Measurements from ENCODE around the gene BRD7. TPM values are rescaled to one million over a fixed set of nuclear protein-coding genes. Genes with fewer than 3 reads are reported as not detected.
A peak's percentile ranks its signal among the peaks of the same experiment; 100 is the strongest.

BRD7 gene
- total and polyA plus RNA-seq, 2 donors (not counting 1 experiment from before 2014, with no cell fraction given), result 29.8 to 64.5 TPM

DNA sequence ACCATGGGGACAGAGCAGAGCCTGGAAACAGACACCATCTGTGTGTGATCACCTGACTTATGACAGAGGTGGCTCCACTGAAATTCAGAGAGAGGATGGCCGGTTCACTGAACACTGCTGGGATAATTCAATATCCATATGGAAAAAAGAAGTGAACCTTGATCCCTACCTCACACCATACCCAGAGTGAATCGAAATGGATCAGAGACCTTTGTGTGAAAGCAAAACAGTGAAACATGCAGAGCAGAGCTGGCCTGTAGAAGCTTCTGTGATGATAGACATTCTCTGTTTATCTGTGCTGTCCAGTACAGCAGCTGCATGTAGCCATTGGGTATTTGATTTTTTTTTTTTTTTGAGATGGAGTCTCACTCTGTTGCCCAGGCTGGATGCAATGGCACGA, 82.1 kb downstream of the BRD7 start:
- Mint-ChIP-seq H3K27me3 (no peaks in the 10 kb centered on the region), H3K4me3 (no peak overlapping the region), H3K4me1 (peaks cover 46% of the 10 kb centered on the region), H3K27ac (no peak overlapping the region), H3K9me3 (ENCODE audit: insufficient read depth) (no peaks in the 10 kb centered on the region)
- H3K27ac ChIP-seq (ENCODE audit: low read length in 2 of 2), result no peak overlapping the region
- peaks cover 92% of the 10 kb centered on the region for H4K20me1 ChIP-seq (ENCODE audit: control insufficient read depth, insufficient read depth, low read length, poor library complexity, severe bottlenecking)
- no peak overlapping the region for H3K9ac ChIP-seq (ENCODE audit: low read length)
- WGBS (ENCODE audit: insufficient coverage), result 100% methylated on average over 1 of the region's 3 CpGs
- no peak overlapping the region for H3K4me3 ChIP-seq (ENCODE audit: control extremely low read depth in 1 of 5, extremely low read depth in 1 of 5, insufficient read depth in 1 of 5, low read depth in 2 of 5, low read length in 4 of 5)
- peaks cover 0 to 52% of the 10 kb centered on the region in 2 experiments for H3K36me3 ChIP-seq (replicated peaks in 1 of 2; ENCODE audit: control extremely low read depth in 1 of 2, control insufficient read depth in 1 of 2, extremely low read depth in 1 of 2, insufficient read depth in 2 of 2, low read length in 1 of 2)
- TF ChIP-seq, protein P1, sequence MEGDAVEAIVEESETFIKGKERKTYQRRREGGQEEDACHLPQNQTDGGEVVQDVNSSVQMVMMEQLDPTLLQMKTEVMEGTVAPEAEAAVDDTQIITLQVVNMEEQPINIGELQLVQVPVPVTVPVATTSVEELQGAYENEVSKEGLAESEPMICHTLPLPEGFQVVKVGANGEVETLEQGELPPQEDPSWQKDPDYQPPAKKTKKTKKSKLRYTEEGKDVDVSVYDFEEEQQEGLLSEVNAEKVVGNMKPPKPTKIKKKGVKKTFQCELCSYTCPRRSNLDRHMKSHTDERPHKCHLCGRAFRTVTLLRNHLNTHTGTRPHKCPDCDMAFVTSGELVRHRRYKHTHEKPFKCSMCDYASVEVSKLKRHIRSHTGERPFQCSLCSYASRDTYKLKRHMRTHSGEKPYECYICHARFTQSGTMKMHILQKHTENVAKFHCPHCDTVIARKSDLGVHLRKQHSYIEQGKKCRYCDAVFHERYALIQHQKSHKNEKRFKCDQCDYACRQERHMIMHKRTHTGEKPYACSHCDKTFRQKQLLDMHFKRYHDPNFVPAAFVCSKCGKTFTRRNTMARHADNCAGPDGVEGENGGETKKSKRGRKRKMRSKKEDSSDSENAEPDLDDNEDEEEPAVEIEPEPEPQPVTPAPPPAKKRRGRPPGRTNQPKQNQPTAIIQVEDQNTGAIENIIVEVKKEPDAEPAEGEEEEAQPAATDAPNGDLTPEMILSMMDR (IDR thresholded peaks at IDR 0.05), result no peak
- TF ChIP-seq EZH2 (IDR thresholded peaks at IDR 0.05; ENCODE audit: borderline replicate concordance, insufficient read depth, low read depth, low read length, poor library complexity, severe bottlenecking), result no peak
- peaks cover 0 to 8% (median 0%) of the 10 kb centered on the region in 3 donors for H3K9me3 ChIP-seq (ENCODE audit: control extremely low read depth in 1 of 3, control insufficient read depth in 2 of 3, insufficient read depth in 1 of 3, low read length in 2 of 3)
- peaks cover 39 to 41% of the 10 kb centered on the region in 2 donors for H3K4me1 ChIP-seq (ENCODE audit: control insufficient read depth in 2 of 2, insufficient read depth in 2 of 2, low read length in 2 of 2)
- POLR2A ChIA-PET, result interaction anchor here (0.6 to 1.3 kb wide), 3 partner anchors 13 to 56 kb away, joined by 3 to 6 read pairs (median 3); no protein-coding TSS in a partner anchor
- peaks cover 97% of the 10 kb centered on the region for H3K79me2 ChIP-seq (ENCODE audit: control insufficient read depth, insufficient read depth, low read length)
- H3K4me2 ChIP-seq (replicated peaks; ENCODE audit: low read depth, low read length, poor library complexity, severe bottlenecking), result no peak overlapping the region
- CTCF ChIA-PET, result interaction anchor here (1.5 to 4.3 kb wide), 2 partner anchors 12 to 68 kb away, joined by 6 to 27 read pairs; no protein-coding TSS in a partner anchor
- H2AFZ ChIP-seq (ENCODE audit: insufficient read depth, low read depth, low read length, poor library complexity, severe bottlenecking), result no peak overlapping the region
- H3K27me3 ChIP-seq (replicated peaks in 1 of 4; ENCODE audit: control extremely low read depth in 1 of 4, control insufficient read depth in 3 of 4, insufficient read depth in 4 of 4, low read length in 3 of 4), result no peaks in the 10 kb centered on the region
- DNase-seq (no peak), ATAC-seq (ENCODE audit: low read depth) (no peak)
- intact Hi-C loops (cut with micrococcal nuclease), result no loop called here

DNA sequence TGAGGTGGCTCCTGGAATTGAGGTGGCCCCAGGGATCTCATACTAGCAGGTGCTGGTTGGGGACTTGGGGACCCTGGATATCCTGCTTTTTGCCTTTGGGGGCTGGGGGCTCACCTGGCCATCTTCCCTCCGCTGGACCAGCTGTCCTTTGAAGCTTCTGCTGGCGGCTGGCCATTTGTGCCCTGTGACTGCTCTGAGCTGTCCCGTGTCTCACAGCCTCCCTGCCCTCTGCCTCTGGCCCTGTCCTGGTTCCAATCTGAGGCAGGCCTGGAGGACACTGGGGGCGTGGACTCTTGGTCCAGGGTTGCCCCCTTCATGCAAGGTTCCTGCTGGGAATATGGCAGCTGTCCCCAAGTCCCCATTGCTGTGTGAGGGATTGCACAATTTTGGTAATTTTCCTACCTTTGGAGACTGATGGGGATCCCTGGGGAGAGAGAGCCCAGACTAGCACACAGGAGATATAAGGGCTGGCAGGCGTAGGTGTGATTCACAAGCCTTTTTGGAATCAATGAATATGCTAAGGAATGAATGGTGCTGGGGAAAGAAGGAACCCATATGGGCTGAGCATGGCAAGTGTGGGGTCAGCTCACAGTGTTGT, 83.3 kb downstream of the BRD7 start:
- ATAC-seq (ENCODE audit: low read depth) (no peak), DNase-seq (no peak)
- TF ChIP-seq, protein P1 (IDR thresholded peaks at IDR 0.05), result no peak
- no peak for TF ChIP-seq EZH2 (IDR thresholded peaks at IDR 0.05; ENCODE audit: borderline replicate concordance, insufficient read depth, low read depth, low read length, poor library complexity, severe bottlenecking)
- H3K27me3 ChIP-seq (replicated peaks in 1 of 4; ENCODE audit: control extremely low read depth in 1 of 4, control insufficient read depth in 3 of 4, insufficient read depth in 4 of 4, low read length in 3 of 4), result no peaks in the 10 kb centered on the region
- ChIA-PET POLR2A (interaction anchor here (1.6 kb wide), 2 partner anchors 11 to 18 kb away, joined by 4 to 19 read pairs; no protein-coding TSS in a partner anchor), CTCF (interaction anchor here (1.4 to 4.8 kb wide), 6 partner anchors 11 to 69 kb away, joined by 3 to 39 read pairs (median 7); partner anchors contain the start of gene ADCY7)
- no peak overlapping the region for H2AFZ ChIP-seq (ENCODE audit: insufficient read depth, low read depth, low read length, poor library complexity, severe bottlenecking)
- H3K4me2 ChIP-seq (replicated peaks; ENCODE audit: low read depth, low read length, poor library complexity, severe bottlenecking), result peak overlapping the region; percentile 86
- H3K4me1 ChIP-seq (ENCODE audit: control insufficient read depth in 2 of 2, insufficient read depth in 2 of 2, low read length in 2 of 2), result peaks cover 51 to 53% of the 10 kb centered on the region in 2 donors
- H3K9me3 ChIP-seq (ENCODE audit: control extremely low read depth in 1 of 3, control insufficient read depth in 2 of 3, insufficient read depth in 1 of 3, low read length in 2 of 3), result peaks cover 0 to 6% (median 0%) of the 10 kb centered on the region in 3 donors
- H3K4me3 Mint-ChIP-seq, result peak overlapping the region; percentile 66
- no peak overlapping the region for H3K4me3 ChIP-seq (ENCODE audit: control extremely low read depth in 1 of 5, extremely low read depth in 1 of 5, insufficient read depth in 1 of 5, low read depth in 2 of 5, low read length in 4 of 5)
- H4K20me1 ChIP-seq (ENCODE audit: control insufficient read depth, insufficient read depth, low read length, poor library complexity, severe bottlenecking), result peaks cover 81% of the 10 kb centered on the region
- intact Hi-C loops (cut with micrococcal nuclease), result no loop called here
- H3K79me2 ChIP-seq (ENCODE audit: control insufficient read depth, insufficient read depth, low read length), result peaks cover 100% of the 10 kb centered on the region
- H3K4me1 Mint-ChIP-seq, result peaks cover 58% of the 10 kb centered on the region
- H3K27ac ChIP-seq (ENCODE audit: low read length in 2 of 2), result peak overlapping the region in 1 of 2 donors; percentile 93
- H3K36me3 ChIP-seq (replicated peaks in 1 of 2; ENCODE audit: control extremely low read depth in 1 of 2, control insufficient read depth in 1 of 2, extremely low read depth in 1 of 2, insufficient read depth in 2 of 2, low read length in 1 of 2), result peaks cover 0 to 45% of the 10 kb centered on the region in 2 experiments
- H3K27ac Mint-ChIP-seq, result peak overlapping the region; percentile 80
- WGBS (ENCODE audit: insufficient coverage), result 91% methylated on average over 5 of the region's 5 CpGs
- H3K9me3 Mint-ChIP-seq (ENCODE audit: insufficient read depth), result no peaks in the 10 kb centered on the region
- H3K27me3 Mint-ChIP-seq, result no peaks in the 10 kb centered on the region
- no peak overlapping the region for H3K9ac ChIP-seq (ENCODE audit: low read length)
